ENCODE results near the gene PPP1R14B.

PPP1R14B gene, protein sequence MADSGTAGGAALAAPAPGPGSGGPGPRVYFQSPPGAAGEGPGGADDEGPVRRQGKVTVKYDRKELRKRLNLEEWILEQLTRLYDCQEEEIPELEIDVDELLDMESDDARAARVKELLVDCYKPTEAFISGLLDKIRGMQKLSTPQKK

DNA sequence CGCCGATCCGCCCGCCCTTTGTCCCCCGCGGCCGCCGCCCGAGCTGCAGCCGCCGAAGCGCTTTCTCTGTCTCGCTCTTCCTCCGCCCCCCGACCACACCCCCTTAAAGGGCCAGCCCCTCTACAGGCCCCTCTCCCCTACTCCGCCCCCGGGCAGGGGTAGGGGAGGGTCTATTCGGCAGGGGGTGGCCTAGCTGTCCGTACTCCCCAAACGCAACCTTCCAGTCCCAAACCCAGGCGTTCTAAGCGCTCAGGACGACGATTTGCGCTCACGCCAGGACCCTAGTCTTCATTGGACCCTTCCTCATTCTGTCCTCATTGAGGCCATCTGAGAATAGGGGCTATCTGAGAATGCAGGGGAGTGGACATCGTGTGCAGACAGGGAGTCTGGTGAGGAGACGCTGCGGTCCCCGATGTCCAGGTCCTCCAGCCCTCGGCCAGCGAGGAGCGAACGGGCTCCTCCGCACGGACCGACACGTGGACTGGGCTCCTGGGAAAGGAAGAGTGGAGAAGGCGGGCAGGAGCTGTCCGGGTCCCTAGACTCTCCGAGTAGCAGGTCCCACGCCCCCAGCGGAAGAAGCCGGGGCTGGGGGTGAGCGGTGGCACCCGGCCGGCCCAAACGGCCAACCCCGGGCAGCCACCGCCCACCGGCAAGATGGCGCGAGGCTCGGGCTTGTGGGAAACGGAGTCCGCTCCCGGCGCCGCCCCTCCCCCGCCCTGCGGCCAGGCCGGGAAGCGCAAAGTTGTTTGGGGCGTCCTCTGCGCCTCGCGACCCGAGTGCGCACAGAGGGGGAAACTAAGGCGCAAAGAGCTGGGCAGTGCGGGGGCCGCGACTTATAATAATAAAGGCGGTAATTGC lies at the start of gene PPP1R14B:
TSS of gene PPP1R14B (minus strand) at position 73 of the 858 bp plus-strand sequence. CDS start 270 bp downstream, outside the sequence.
- DNase-seq, result peak; percentile 82

GRCh38 chr11:64296236-64296635 lies 49.5 kb upstream of the PPP1R14B start:
- DNase-seq, result no peak

GRCh38 chr11:64295760-64296159 lies 49.0 kb upstream of the PPP1R14B start:
- DNase-seq, result no peak

- no peak for DNase-seq
These were observed 48.0 kb upstream of the PPP1R14B start for GRCh38 chr11:64294774-64295173.

DNA sequence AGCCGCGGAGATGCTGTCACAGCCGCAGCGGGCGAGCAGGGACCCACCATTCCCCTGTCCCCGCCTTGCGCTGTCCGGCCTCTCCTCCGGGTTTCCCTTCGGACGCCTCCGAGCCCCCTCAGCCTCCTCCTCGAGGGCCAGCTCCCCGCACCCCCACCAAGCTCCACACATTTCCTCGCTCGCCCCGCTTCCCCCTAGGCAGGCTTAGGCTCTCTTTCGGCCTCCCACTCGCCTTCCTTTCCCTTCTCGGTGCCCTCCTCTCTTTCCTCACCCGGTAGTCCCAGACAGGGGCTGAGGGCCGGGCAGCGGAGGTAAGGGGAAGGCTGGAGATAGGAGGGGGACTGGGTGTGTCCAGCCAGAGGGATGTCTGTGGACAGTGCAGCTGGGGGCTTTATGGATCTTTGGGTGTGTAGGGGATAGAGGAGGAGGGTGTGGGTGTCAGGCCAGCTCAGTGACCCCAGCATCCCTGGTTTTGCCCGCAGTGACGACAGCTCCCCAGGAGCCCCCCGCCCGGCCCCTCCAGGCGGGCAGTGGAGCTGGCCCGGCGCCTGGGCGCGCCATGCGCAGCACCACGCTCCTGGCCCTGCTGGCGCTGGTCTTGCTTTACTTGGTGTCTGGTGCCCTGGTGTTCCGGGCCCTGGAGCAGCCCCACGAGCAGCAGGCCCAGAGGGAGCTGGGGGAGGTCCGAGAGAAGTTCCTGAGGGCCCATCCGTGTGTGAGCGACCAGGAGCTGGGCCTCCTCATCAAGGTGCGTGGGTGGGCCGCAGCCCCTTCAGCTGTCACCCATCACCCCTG lies 45.9 kb upstream of the PPP1R14B start:
- DNase-seq, result no peak

GRCh38 chr11:64291752-64292459 lies 45.2 kb upstream of the PPP1R14B start:
- no peak for DNase-seq

DNA sequence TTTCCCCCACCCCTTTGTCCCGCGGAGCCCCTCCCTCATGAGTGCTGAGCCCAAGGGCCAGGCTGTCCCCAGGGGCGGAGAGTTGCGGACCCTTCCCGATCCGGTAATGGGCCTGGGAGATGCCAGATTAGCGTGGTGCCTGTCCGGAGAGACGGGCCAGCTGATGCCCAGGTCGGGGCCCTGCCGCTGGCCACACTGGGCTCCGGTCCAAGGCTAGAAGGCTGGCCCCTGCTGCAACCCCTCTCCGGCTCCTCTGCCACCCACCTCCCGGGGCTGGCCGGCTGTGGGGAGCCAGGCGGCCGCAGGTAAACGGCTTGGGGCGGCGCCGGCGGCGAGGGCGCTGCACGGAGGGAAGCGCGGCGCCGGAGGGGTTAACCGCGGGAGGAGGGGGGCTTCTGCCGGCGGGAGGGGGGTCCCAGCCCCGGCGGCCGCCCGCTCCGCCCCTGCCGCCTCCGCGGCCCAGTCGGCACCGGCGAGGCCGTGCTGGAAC lies 44.6 kb upstream of the PPP1R14B start, which contains the start of gene KCNK4:
TSS of gene KCNK4 (plus strand) at position 41 of the 490 bp plus-strand sequence. CDS start 1,717 bp downstream, outside the sequence.
- no peak for DNase-seq

GRCh38 chr11:64290352-64291261 lies 43.9 kb upstream of the PPP1R14B start:
- DNase-seq, result no peak

GRCh38 chr11:64289002-64289564 lies 42.3 kb upstream of the PPP1R14B start:
- no peak for DNase-seq

DNA sequence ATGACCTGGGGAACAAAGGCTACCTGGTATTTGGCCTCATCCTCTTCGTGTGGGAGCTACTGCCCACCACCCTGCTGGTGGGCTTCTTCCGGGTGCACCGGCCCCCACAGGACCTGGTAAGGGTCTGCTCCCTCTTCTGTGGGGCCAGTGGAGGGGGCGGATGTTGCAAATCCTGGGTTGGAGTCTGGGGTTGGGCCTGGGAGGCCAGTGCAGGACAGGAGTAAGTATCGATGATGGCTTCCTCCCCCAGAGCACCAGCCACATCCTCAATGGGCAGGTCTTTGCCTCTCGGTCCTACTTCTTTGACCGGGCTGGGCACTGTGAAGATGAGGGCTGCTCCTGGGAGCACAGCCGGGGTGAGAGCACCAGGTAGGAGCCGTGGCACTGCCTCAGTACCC lies 41.6 kb upstream of the PPP1R14B start:
- DNase-seq, result no peak

DNA sequence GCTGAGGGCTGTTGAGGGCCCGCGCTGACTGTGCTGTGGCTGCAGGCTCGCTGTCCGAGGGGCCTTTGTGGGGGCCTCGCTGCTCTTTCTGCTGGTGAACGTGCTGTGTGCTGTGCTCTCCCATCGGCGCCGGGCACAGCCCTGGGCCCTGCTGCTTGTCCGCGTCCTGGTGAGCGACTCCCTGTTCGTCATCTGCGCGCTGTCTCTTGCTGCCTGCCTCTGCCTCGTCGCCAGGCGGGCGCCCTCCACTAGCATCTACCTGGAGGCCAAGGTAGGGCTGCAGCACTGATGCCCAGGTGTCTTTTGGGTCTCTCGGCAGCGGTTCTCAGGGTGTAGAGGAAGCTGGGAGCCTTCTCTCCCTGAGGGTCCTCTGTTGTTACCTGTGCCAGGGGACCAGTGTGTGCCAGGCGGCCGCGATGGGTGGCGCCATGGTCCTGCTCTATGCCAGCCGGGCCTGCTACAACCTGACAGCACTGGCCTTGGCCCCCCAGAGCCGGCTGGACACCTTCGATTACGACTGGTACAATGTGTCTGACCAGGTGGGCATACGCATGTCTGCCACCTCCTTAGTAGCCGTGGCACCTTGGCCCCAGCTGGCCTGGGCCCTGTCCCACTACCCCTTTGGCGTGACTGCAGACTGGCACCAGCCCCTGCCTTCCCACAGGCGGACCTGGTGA lies 41.1 kb upstream of the PPP1R14B start:
- no peak for DNase-seq

- no peak for DNase-seq
These were observed 40.0 kb upstream of the PPP1R14B start for GRCh38 chr11:64286801-64287159.

GRCh38 chr11:64285885-64286800 lies 39.4 kb upstream of the PPP1R14B start:
- no peak for DNase-seq

DNA sequence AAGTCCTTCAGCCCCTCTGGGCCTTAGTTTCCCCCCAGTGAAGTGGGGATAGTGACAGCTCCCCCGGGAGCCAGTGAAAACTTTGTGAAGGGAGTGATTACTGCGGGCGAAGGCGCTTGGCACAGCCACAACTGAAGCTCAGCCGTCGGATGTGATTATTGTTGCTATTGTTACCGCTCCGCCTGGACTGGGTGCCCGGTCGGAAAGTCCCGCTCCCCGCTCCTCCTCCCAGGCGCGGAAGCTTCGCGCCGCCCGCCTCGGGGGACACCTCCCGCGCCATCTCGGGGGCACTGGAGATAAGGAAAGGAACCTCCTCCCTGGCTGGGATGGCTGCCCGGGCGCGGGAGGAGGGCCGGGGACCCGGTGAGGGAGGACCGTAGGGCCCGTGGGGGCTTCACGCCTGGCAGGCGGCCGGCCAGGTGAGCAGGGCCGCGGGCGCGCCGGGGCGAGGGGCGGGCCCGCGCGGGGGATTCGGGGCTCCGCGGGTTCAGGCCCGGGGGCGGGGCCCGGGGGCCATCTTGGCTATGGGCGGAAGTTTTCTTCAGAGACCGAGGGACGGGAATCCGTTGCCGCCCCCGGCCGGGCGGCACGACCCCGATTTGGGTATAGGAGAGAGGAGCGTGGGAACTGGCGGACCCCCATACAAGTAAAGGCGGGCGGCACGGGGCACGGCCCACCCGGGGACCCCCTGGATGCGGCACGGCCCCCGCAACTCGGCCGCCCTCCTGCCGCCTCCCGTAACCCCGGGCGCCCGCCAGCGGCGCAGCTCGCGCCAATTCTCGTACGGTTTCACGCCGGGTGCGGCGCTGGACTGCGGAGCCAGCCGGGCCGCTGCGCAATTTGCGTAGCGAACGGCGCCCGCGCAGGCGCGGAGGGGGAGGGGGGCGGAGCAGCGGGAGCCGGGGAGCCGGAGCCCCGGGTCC lies 38.5 kb upstream of the PPP1R14B start, which contains the start of gene GPR137:
TSS of gene GPR137 (plus strand) at position 887 of the 923 bp plus-strand sequence. CDS start 677 bp downstream, outside the sequence.
- peak; percentile 92 for DNase-seq

DNA sequence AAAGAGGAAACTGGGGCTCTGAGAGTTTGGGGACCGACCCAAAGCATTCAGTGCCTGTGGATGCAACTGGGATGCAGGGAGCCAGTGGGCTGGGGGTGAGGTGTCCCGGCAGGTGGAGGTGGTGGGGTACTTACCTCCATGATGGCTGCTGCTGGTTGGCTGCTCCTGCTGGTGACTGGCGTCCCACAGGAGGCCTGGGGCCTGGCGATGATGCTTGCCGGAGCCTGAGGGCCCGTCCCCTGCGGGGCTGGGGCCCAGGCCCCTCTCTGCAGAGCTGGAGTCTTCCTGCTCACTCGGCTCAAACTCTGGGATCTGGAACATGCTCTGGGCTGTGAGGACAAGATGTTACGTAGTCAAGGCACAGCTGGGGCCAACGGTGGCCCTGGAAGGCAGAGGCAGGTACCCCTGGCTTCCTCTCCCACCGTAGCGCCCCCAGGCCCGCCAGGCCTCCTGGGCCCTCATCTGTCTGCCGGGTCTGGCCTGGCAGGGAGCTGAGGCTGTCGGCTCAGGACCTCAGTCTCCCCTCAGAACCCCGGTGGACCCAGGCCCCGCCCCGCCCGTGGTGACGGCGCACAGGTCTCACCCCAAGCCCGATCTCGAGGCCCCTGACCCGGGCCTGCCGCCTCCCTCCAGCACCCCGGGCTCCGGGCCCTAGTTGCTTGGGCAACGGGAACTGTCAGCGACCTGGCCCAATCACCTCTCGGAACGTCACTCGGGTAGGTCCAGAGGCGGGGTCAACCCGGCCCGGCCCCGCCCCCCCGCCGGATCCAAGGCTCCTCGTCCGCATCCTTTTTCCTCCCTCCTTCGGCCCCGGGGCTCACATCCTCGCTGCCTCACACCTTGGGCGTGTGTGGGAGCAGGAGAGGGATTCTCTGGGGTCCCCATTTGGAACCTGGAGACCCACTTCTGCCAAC lies 37.6 kb upstream of the PPP1R14B start, which contains the start of gene BAD:
TSS of gene BAD (minus strand) at position 618 of the 914 bp plus-strand sequence. CDS start at position 321, 297 bp downstream.
- peak; percentile 89 for DNase-seq

DNA sequence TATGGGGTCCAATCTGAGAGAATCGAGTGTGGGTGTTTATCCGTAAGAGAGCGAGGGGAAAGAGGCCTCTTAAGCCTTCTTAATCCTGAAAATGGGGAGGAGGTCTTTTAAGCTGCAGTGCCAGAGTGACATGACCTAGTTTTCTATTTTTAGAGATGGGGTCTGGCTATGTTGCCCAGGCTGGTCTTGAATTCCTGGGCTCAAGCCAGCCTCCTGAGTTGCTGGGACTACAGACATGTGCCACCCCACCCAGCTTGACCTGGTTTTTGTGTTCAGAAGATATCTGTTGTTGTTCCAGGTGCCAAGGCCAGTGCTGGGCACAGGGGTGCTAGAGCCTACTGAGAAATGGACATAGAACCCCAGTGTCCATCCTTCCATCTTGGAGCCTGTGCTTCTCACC lies 36.3 kb upstream of the PPP1R14B start:
- no peak for DNase-seq

All from activated CD8-positive, alpha-beta memory T cell treated with anti-CD3 and anti-CD28 coated beads, Interleukin-2, amount 50 U/mL, for 4 hours (primary cell).